HepG2 (cell line): Measurements from ENCODE around the gene CALHM5. TPM values are rescaled to one million over a fixed set of nuclear protein-coding genes. Genes with fewer than 3 reads are reported as not detected.

Experiments
- ATAC-seq: fragments of 200-7000 bp; cut with Tn5 transposase; 3 replicates; pipeline ENCODE4 v1.9.1; 2020; ENCODE audit warnings: mild to moderate bottlenecking, moderate library complexity
- BruUV-seq: library from RNA; stranded (reverse); fragments of 400-500 nt; replicated peaks from 2 replicates; lab custom pipeline; 2021; lab: Mats Ljungman, UMichigan
- CTCF ChIA-PET: fragments of 300-600 bp; formaldehyde crosslinking; extraction: SDS; loops from one replicate; lab custom pipeline; 2021; ENCODE audit warnings: low total read pairs, inconsistent platforms, low intra/inter-chr PET ratio; lab: Yijun Ruan, JAX
- POLR2A ChIA-PET: fragments of 350-600 bp; sonication (Branson Sonifier 250); formaldehyde crosslinking; loops from one replicate; lab custom pipeline; 2020; ENCODE audit warnings: antibody characterized with exemption, inconsistent platforms; lab: Yijun Ruan, JAX
- DNase-seq: peaks from one replicate; pipeline ENCODE4 v3.0.0-alpha.2; 2015; ENCODE audit warnings: low spot score
- FAIRE-seq: peaks from 3 replicates; lab custom pipeline; 2011; peaks lifted over from hg19 to GRCh38; lab: Jason Lieb, UNC
- H2AFZ ChIP-seq: one replicate; pipeline ENCODE4 v1.6.1; 2011; ENCODE audit warnings: low read length, inconsistent platforms
- H3K27ac ChIP-seq: fragments of 300-600 bp; 3 replicates; pipeline ENCODE4 v1.8.0; 2011; ENCODE audit warnings: mixed run types, mild to moderate bottlenecking, mixed read lengths, low read length, inconsistent platforms; ENCODE audit not compliant: insufficient read depth; ENCODE audit errors: extremely low read length
- H3K27me3 ChIP-seq, 2 experiments: fragments of 200-600 bp in 1 of 2; 2 replicates in 1 of 2; 3 replicates in 1 of 2; pipeline versions ENCODE4 v1.6.0 to v1.8.0; 2011; ENCODE audit warnings: low read length in 2 of 2, mild to moderate bottlenecking in 2 of 2, moderate library complexity in 2 of 2, inconsistent platforms in 1 of 2; ENCODE audit not compliant: insufficient read depth in 2 of 2, control insufficient read depth in 1 of 2
- H3K36me3 ChIP-seq, 2 experiments: fragments of 200-600 bp in 1 of 2; replicated peaks in 1 of 2; 2 replicates in 1 of 2; 3 replicates in 1 of 2; pipeline versions ENCODE4 v1.5.1 to v1.8.0; 2011; ENCODE audit warnings: low read length in 2 of 2, inconsistent platforms in 1 of 2; ENCODE audit not compliant: insufficient read depth in 2 of 2, control insufficient read depth in 1 of 2
- H3K4me1 ChIP-seq: 2 replicates; pipeline ENCODE4 v1.5.1; 2012; ENCODE audit warnings: low read length, inconsistent platforms; ENCODE audit not compliant: insufficient read depth
- H3K4me2 ChIP-seq: 2 replicates; pipeline ENCODE4 v1.6.0; 2011; ENCODE audit warnings: low read depth, low read length, inconsistent platforms
- H3K4me3 ChIP-seq, 3 experiments: fragments of 200-600 bp in 1 of 3; sonication (generic), shearing (Covaris generic) in 1 of 3; replicated peaks in 1 of 3; 2 replicates each; pipeline ENCODE4 v1.5.1; 2011 to 2016; ENCODE audit warnings: low read length in 3 of 3, inconsistent platforms in 2 of 3, low read depth in 2 of 3, mild to moderate bottlenecking in 2 of 3, control low read depth in 1 of 3, mixed read lengths in 1 of 3; ENCODE audit not compliant: insufficient read depth in 1 of 3
- H3K79me2 ChIP-seq: one replicate; pipeline ENCODE4 v1.6.1; 2011; ENCODE audit warnings: low read length, inconsistent platforms; ENCODE audit not compliant: insufficient read depth
- H3K9ac ChIP-seq: 2 replicates; pipeline ENCODE4 v1.6.0; 2011; ENCODE audit warnings: mild to moderate bottlenecking, low read depth, low read length, inconsistent platforms; ENCODE audit not compliant: insufficient read depth
- H3K9me3 ChIP-seq: 2 replicates; pipeline ENCODE4 v1.5.1; 2012; ENCODE audit warnings: mild to moderate bottlenecking, low read length
- H4K20me1 ChIP-seq: 2 replicates; pipeline ENCODE4 v1.6.0; 2011; ENCODE audit warnings: inconsistent platforms, mild to moderate bottlenecking, low read length, moderate library complexity; ENCODE audit not compliant: insufficient read depth
- DMTF1 ChIP-seq: sonication (generic); formaldehyde crosslinking; IDR thresholded peaks from 2 replicates; pipeline ENCODE4 v1.4.0; 2020; ENCODE audit warnings: mild to moderate bottlenecking, missing genetic modification reagents
- HNF1B ChIP-seq: sonication (generic); formaldehyde crosslinking; IDR thresholded peaks from 2 replicates; pipeline ENCODE4 v1.5.1; 2020; ENCODE audit warnings: mild to moderate bottlenecking, moderate library complexity, missing genetic modification reagents
- MED1 ChIP-seq: sonication (generic); formaldehyde crosslinking; IDR thresholded peaks from 2 replicates; pipeline ENCODE4 v1.4.0; 2020; ENCODE audit warnings: missing genetic modification reagents
- MZF1 ChIP-seq: sonication (generic); formaldehyde crosslinking; IDR thresholded peaks from 2 replicates; pipeline ENCODE4 v1.8.1; 2023; ENCODE audit warnings: mild to moderate bottlenecking, missing genetic modification reagents, borderline replicate concordance
- NBN ChIP-seq: fragments of 450-650 bp; conservative IDR thresholded peaks from 2 replicates; pipeline ENCODE4 v1.6.1; 2017
- POLR2AphosphoS5 ChIP-seq: IDR thresholded peaks from 2 replicates; pipeline ENCODE4 v1.6.1; 2012; ENCODE audit warnings: low read depth, low read length
- RFX1 ChIP-seq: fragments of 450-650 bp; IDR thresholded peaks from 2 replicates; pipeline ENCODE4 v1.6.1; 2017
- TBX2 ChIP-seq: sonication (generic); formaldehyde crosslinking; IDR thresholded peaks from 2 replicates; pipeline ENCODE4 v1.5.0; 2020; ENCODE audit warnings: missing genetic modification reagents, mild to moderate bottlenecking, borderline replicate concordance
- ZFP1 ChIP-seq: IDR thresholded peaks from 2 replicates; pipeline ENCODE4 v1.6.1; 2016
- ZFX ChIP-seq: sonication (generic); formaldehyde crosslinking; IDR thresholded peaks from 2 replicates; pipeline ENCODE4 v1.4.0; 2020; ENCODE audit warnings: mild to moderate bottlenecking, low read depth, missing genetic modification reagents, moderate library complexity
- ZFYVE20 ChIP-seq: sonication (generic); formaldehyde crosslinking; IDR thresholded peaks from 2 replicates; pipeline ENCODE4 v1.8.0; 2023; ENCODE audit warnings: low read depth, mild to moderate bottlenecking, moderate library complexity, missing genetic modification reagents, borderline replicate concordance
- ZMYM4 ChIP-seq: sonication (generic); formaldehyde crosslinking; IDR thresholded peaks from 2 replicates; pipeline ENCODE4 v1.8.1; 2023; ENCODE audit warnings: mild to moderate bottlenecking, missing genetic modification reagents
- ZNF414 ChIP-seq: sonication (generic); formaldehyde crosslinking; IDR thresholded peaks from 2 replicates; pipeline ENCODE4 v1.5.0; 2020; ENCODE audit warnings: missing genetic modification reagents
- ZNF777 ChIP-seq: sonication (generic); formaldehyde crosslinking; IDR thresholded peaks from 2 replicates; pipeline ENCODE4 v1.4.0; 2020; ENCODE audit warnings: missing genetic modification reagents
- WGBS: methylation state at CpG from one replicate; pipeline ENCODE4 v1.1.6; 2017; ENCODE audit warnings: low lambda C conversion rate; 5-methylcytosine and 5-hydroxymethylcytosine counted together
- in situ Hi-C: cut with HindIII; loops from 2 replicates; pipeline ENCODE4 v1.10.0; 2017; ENCODE audit warnings: low pct_unique_long_range_greater_than_20kb; ENCODE audit not compliant: extremely low pct_ligation_motif_present
- intact Hi-C: fragments of 100-400 bp; cut with micrococcal nuclease; formaldehyde crosslinking; loops from one replicate; pipeline ENCODE4 v1.10.0; 2022; ENCODE audit not compliant: unreplicated experiment
- polyA plus RNA-seq, 8 experiments: library from polyadenylated mRNA; depleted of rRNA in 3 of 8; stranded (reverse) in 7 of 8; unstranded in 1 of 8; fragments of >200 nt; fragmentation: Illumina TruSeq in 4 of 8; extraction: Trizol in 4 of 8; gene quantifications; 2 replicates each; pipeline versions ENCODE4 v1.2.1 to v1.2.3, GENCODE V29; 2011 to 2016; ENCODE audit warnings: low read depth in 4 of 8, missing spikeins in 1 of 8, mixed read lengths in 1 of 8; ENCODE audit not compliant: insufficient read depth in 1 of 8
- total RNA-seq, 5 experiments: library from RNA; depleted of rRNA; stranded (reverse); fragments of >200 nt; fragmentation: Illumina TruSeq; extraction: Trizol; gene quantifications; 2 replicates each; pipeline ENCODE4 v1.2.3, GENCODE V29; 2016; ENCODE audit warnings: low read depth in 1 of 5
- TF ChIP-seq, protein P1 (sequence below): sonication (generic); formaldehyde crosslinking; IDR thresholded peaks from 2 replicates; pipeline ENCODE4 v1.5.1; 2020; ENCODE audit warnings: missing genetic modification reagents, mild to moderate bottlenecking, borderline replicate concordance
- TF ChIP-seq, protein P2 (sequence below): sonication (generic); formaldehyde crosslinking; IDR thresholded peaks from 2 replicates; pipeline ENCODE4 v1.4.0; 2020; ENCODE audit warnings: missing genetic modification reagents

The CALHM5 gene
- total and polyA plus RNA-seq, 2 of the 13 experiments (the other 11 are each of a cell fraction or from before 2014, with no cell fraction given) = not detected

GRCh38 chr6:116524236-116524635 is 12.8 kb downstream of the CALHM5 start:
- H4K20me1 ChIP-seq = no peaks in the 10 kb centered on the region
- no peak overlapping the region for H3K4me2 ChIP-seq
- H3K27me3 ChIP-seq = no peaks in the 10 kb centered on the region; a peak in 1 of 5 replicates
- ChIA-PET POLR2A (no interaction called here), CTCF (no interaction called here)
- no peak for DNase-seq
- FAIRE-seq = no peak
- H3K27ac ChIP-seq = no peak overlapping the region
- no peaks in the 10 kb centered on the region for H3K79me2 ChIP-seq
- no peaks in the 10 kb centered on the region for H3K9me3 ChIP-seq
- no TSS peak for BruUV-seq
- no peak overlapping the region for H2AFZ ChIP-seq
- H3K4me1 ChIP-seq = peaks cover 6% of the 10 kb centered on the region; the same call in 1 of the 2 replicates
- WGBS = 4% methylated on average over 2 of the region's 2 CpGs
- H3K4me3 ChIP-seq = no peak overlapping the region
- no peak overlapping the region for H3K9ac ChIP-seq
- no peaks in the 10 kb centered on the region for H3K36me3 ChIP-seq
- in situ Hi-C loops (no loop called here), intact Hi-C loops (no loop called here)
- ATAC-seq = no peak
- TF ChIP-seq, protein P1, sequence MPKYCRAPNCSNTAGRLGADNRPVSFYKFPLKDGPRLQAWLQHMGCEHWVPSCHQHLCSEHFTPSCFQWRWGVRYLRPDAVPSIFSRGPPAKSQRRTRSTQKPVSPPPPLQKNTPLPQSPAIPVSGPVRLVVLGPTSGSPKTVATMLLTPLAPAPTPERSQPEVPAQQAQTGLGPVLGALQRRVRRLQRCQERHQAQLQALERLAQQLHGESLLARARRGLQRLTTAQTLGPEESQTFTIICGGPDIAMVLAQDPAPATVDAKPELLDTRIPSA (CRISPR knock-in tag) = no peak
- TF ChIP-seq ZFX (CRISPR knock-in tag) (no peak), MZF1 (no peak), TBX2 (no peak), RFX1 (no peak), POLR2AphosphoS5 (no peak), HNF1B (no peak), ZFYVE20 (CRISPR knock-in tag) (no peak), NBN (no peak), DMTF1 (CRISPR knock-in tag) (no peak), ZNF414 (no peak), ZNF777 (CRISPR knock-in tag) (no peak), MED1 (CRISPR knock-in tag) (no peak), ZMYM4 (CRISPR knock-in tag) (no peak), ZFP1 (CRISPR knock-in tag) (no peak)
- TF ChIP-seq, protein P2, sequence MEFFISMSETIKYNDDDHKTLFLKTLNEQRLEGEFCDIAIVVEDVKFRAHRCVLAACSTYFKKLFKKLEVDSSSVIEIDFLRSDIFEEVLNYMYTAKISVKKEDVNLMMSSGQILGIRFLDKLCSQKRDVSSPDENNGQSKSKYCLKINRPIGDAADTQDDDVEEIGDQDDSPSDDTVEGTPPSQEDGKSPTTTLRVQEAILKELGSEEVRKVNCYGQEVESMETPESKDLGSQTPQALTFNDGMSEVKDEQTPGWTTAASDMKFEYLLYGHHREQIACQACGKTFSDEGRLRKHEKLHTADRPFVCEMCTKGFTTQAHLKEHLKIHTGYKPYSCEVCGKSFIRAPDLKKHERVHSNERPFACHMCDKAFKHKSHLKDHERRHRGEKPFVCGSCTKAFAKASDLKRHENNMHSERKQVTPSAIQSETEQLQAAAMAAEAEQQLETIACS (CRISPR knock-in tag) = no peak
